DMS53 (cell line): ENCODE results near the gene CARM1.
"Not testable (repeated sequence)": the region's sequence is repeated elsewhere in the genome, so short reads cannot be mapped to it uniquely, and the experiment has no call there.

Source experiments
- DNase-seq: peaks from one replicate; lab custom pipeline; 2025; lab: John Stamatoyannopoulos, UW

CARM1 gene

GRCh38 chr19:10846500-10847202 is 24.7 kb upstream of the CARM1 start:
- no peak for DNase-seq

DNA sequence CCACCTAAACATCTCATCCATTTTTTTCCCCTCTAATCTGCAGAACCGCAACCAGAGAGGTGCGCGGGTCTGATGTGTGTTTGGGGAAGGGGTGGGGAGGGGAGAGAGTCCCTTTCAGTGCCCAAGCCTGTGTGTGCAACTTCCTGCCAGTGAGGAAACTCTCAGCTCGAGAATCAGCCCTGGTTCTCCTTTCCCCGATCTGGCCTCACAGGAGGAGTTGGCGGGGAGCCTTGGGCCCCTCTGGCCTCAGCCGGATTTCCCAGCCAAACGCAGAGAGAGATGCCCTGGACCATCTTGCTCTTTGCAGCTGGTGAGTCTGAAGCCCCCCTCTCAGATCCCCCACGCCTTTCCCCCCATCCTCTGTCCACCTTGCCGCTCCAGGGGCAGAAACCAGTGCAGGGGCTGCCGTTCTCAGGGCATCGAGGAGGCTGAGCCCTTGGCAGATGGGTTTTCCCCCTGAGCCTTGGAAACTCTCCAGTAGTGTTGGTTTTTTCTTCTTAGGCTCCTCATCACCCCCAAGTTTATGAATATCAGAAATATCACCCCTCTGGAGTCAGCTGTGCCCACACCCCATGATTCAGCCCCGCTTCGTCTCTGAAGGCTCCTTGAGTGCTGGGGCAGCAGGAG is 23.0 kb upstream of the CARM1 start, which contains the start of gene C19orf38:
C19orf38 (plus strand) TSS at position 186 of the 627 bp plus-strand sequence; CDS start at position 280, 94 bp downstream.
- DNase-seq: no peak

DNA sequence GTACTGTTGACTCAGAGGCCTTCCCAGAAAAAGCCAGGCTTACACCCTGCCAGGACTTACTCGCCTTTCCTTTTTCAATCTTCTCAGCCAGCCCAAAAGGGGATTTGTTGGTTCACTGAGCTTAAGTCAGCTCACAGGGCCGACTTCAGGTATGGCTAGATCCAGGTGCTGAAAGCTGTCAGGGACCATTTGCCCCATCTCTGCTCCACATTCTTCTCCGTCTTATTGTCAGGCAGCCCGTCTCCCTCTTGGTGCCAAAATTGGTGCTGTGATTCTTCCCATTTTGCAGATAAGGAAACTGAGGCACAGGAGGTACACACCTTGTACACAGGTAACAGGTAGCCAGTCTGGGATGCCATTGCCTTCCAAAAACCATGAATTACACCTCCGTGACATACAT is 20.7 kb upstream of the CARM1 start:
- no peak for DNase-seq

DNA sequence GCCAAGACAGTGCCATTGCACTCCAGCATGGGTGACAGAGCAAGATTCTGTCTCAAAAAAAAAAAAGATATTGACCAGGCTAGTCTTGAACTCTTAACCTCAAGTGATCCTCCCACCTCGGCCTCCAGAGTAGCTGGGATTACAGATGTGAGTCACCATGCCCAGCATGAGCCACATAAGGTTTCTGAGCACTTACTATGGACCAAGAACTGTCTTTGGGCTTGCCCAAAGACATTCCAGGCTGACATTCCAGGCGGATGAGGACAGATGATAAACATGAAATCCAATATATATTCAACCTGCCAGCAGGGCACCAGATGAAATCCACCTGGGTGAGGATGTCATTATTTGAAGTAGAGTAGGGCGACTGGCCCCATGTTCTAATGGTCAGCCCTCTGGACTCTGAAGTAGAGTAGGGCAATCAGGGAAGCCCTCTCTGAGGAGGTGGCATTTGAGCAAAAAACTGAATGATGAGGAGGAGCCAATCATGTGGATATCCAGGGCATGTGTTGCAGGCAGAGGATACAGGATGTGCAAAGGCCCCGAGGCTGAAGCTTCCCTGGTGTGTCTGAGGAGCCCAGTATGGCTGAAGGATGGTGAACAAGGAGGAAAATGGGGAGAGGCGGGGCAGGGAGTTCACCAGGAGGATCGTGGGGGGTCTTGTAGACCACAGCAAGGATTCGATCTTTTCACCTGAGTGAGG is 19.1 kb upstream of the CARM1 start:
- peak; percentile 28 for DNase-seq

- DNase-seq: no peak
Measured at GRCh38 chr19:10852941-10853340, 18.4 kb upstream of the CARM1 start.

DNA sequence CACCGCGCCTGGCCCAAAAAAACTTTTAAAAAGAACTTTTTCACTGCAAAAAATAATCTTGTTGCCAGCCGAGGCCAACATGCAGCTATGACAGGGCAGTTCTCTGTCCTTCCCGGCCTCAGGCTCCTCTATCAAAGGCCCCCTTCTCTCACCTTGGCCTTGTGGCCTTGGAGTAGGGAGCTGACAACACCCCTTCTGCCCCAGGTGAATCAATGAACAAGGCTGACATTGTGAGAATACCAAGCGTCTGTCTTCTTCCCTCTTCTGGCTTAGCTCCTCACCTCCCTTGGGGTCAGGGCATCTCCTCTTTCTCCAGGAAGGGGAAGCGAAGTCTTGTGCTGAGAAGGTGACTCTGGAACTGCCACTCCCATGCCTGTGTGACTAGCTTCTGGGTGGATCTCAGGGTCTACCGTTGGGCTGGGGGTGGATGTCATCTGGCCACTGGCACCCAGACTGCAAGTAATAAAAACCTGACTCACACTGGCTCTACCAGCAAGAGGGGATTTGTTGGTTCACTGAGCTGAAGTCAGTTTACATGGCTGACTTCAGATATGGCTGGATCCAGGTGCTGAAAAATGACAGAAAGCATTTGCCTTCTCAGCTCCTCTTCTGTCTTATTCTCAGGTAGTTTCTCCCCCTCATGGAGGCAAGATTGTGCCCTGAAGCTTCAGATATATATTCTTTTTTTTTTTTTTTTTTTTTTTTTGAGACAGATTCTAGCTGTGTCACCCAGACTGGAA is 16.8 kb upstream of the CARM1 start:
- DNase-seq: no peak

GRCh38 chr19:10855879-10856522 is 15.4 kb upstream of the CARM1 start:
- DNase-seq: peak; percentile 52

- DNase-seq: not testable (repeated sequence)
Measured at GRCh38 chr19:10856899-10857298, 14.5 kb upstream of the CARM1 start.

- peak; percentile 32 for DNase-seq
Measured at GRCh38 chr19:10858204-10858828, 13.0 kb upstream of the CARM1 start.

GRCh38 chr19:10861103-10861651 is 10.2 kb upstream of the CARM1 start:
- DNase-seq: peak; percentile 51

DNA sequence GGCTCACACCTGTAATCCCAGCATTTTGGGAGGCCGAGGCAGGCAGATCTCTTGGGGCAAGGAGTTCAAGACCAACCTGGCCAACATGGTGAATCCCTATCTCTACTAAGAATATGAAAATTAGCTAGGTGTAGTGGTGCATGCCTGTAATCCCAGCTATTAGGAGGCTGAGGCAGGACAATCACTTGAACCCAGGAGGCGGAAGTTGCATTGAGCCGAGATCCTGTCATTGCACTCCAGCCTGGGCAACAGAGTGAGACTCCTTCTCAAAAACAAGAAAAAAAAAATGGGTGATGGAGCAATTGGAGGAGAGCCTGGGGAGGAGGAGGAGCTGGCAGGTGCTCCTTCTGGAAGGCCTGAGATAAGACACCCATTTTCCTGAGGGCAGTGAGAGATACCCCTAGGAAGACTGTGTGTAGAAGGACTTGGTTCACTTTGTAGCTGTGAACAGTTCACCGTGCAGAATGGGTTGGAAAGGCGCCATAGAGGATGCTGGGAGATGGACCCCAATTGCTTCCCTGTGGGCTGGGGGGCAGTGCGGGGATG is 8.7 kb upstream of the CARM1 start:
- no peak for DNase-seq

GRCh38 chr19:10863107-10863717 is 8.1 kb upstream of the CARM1 start:
- peak; percentile 55 for DNase-seq

GRCh38 chr19:10864538-10864899 is 6.8 kb upstream of the CARM1 start:
- peak; percentile 80 for DNase-seq

GRCh38 chr19:10866495-10866894 is 4.9 kb upstream of the CARM1 start:
- no peak for DNase-seq

DNA sequence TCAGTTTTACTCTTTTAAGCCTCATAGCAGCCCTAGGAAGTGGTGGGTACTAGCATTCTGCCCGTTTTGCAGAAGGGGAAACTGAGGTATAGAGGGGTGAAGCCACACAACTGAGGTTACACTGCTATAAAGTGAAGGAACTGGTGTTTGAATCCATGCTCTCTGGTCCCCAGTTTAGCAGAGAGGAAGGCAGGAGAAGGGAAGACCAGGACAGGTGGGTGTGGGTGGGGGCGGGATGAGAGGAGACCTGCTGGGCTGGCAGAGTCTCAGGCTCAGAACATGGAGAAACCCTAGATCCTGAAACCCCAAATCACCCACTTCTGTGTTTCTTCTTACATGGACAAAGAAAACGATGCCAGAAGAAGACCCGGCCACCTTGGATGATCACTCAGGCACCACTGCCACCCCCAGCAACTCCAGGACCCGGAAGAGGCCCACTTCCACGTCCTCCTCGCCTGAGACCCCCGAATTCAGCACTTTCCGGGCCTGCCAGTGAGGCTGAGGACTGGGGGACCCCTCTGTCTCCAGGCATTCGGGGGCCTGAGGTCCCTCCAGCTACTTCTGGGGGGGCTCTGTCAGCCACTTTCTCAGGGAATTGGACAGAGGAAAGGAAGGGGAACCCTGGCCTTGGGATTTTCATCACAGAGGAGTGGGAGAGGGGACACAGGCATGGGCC is 2.3 kb upstream of the CARM1 start:
- DNase-seq: no peak

GRCh38 chr19:10869872-10870311 is 1.5 kb upstream of the CARM1 start:
- DNase-seq: not testable (repeated sequence)

DNA sequence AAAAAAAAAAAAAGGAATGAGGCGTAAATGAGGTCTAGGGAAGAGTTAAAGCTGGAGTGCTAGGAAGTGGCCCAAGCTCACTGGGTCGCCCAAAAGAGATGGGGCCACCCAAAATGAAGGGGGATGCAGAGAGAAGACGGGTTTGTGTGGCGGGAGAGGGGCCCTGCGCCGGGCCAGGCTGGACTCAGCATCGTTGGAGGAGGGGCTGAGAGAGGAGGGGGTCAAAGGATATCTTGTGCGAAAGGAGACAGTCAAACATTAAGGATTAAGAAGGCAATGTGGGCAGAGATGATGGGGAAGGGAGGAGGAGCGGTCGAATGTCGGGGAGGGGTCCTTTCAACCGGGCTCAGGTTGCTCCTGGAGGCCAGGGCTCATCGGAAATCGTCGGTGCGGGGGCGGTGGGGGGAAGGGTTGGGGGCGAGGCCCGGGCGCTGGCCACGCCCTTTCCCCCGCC is 825 bp upstream of the CARM1 start:
- no peak for DNase-seq

DNA sequence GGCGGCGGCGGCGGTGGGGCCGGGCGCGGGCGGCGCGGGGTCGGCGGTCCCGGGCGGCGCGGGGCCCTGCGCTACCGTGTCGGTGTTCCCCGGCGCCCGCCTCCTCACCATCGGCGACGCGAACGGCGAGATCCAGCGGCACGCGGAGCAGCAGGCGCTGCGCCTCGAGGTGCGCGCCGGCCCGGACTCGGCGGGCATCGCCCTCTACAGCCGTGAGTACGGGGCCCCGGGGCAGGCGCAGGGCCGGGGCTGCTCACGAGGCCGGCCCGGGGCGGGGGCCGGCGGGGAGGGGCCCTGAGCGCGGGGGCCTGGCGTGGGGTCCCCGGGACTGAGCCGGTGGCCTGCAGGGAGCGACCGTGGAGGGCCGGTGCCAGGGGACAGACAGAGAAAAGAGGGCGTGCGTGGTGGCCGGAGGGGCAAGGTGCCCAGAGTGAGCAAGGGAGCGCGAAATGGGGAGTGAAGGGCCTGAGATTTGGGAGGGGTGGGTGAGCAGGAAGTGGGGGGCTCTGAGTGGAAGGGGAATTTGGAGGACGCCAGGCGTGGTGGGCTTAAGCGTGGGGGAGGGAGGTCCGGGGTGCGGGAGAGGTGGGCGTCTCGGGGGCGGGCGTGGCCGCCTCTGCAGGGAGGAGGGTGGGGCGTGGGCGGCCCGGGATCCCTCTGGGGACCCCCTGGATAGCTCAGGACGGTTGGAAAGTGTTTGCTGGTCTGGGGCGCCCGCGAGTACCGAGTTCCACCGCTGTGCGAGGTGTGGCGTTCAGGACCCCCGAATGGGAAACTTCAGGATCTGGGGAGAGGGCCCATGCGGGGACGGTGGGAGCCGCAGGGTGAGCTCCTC is 575 bp downstream of the CARM1 start:
- peak; percentile 60 for DNase-seq
